OCI-LY3 (cell line): ENCODE results near the gene CCDC191.

ENCODE experiments used
- H2AFZ ChIP-seq: fragments of 200-600, 300-600 bp; shearing (Covaris generic); 2 replicates; pipeline ENCODE4 v1.6.0; 2014; ENCODE audit warnings: antibody characterized with exemption, low read depth, low read length
- H3K27ac ChIP-seq: fragments of 200-600, 300-600 bp; sonication (generic); 2 replicates; pipeline ENCODE4 v1.5.1; 2014; ENCODE audit warnings: mild to moderate bottlenecking, low read length, moderate library complexity, mixed read lengths
- H3K27me3 ChIP-seq: fragments of 200-600, 300-600 bp; sonication (generic); 2 replicates; pipeline ENCODE4 v1.6.1; 2014; ENCODE audit warnings: low read depth, low read length, mixed read lengths
- H3K36me3 ChIP-seq: fragments of 200-600, 300-600 bp; sonication (generic); replicated peaks from 2 replicates; pipeline ENCODE3; 2014; ENCODE audit warnings: low read depth, low read length, mixed read lengths
- H3K4me1 ChIP-seq: fragments of 300-600, 200-600 bp; sonication (generic); 2 replicates; pipeline ENCODE4 v1.6.1; 2014; ENCODE audit warnings: low read length, mixed read lengths
- H3K4me2 ChIP-seq: fragments of 200-600, 300-600 bp; sonication (generic); 2 replicates; pipeline ENCODE4 v1.6.1; 2014; ENCODE audit warnings: low read length, mixed read lengths
- H3K4me3 ChIP-seq: fragments of 300-600, 200-600 bp; sonication (generic); 2 replicates; pipeline ENCODE4 v1.5.1; 2014; ENCODE audit warnings: antibody characterized with exemption, mild to moderate bottlenecking, low read length, moderate library complexity
- H3K79me2 ChIP-seq: fragments of 300-600, 200-600 bp; shearing (Covaris generic); 2 replicates; pipeline ENCODE4 v1.6.1; 2014; ENCODE audit warnings: mild to moderate bottlenecking, low read length, mixed read lengths
- H3K9ac ChIP-seq: fragments of 300-600, 200-600 bp; shearing (Covaris generic); 2 replicates; pipeline ENCODE4 v1.6.0; 2014; ENCODE audit warnings: mild to moderate bottlenecking, low read length, moderate library complexity
- H3K9me3 ChIP-seq: fragments of 200-600, 300-600 bp; shearing (Covaris generic); 2 replicates; pipeline ENCODE4 v1.6.1; 2014; ENCODE audit warnings: low read length, mixed read lengths; ENCODE audit not compliant: insufficient read depth
- H4K20me1 ChIP-seq: fragments of 200-600, 300-600 bp; sonication (generic); 2 replicates; pipeline ENCODE4 v1.6.1; 2016; ENCODE audit warnings: low read length, mixed read lengths; ENCODE audit not compliant: insufficient read depth
- EZH2phosphoT487 ChIP-seq: fragments of 200-600 bp; shearing (Covaris generic); IDR thresholded peaks from 2 replicates; pipeline ENCODE4 v1.6.1; 2018; ENCODE audit warnings: antibody characterized with exemption, mixed run types, low read depth
- TF ChIP-seq, protein P1 (sequence below): fragments of 200-600, 300-600 bp; sonication (generic); IDR thresholded peaks from 2 replicates; pipeline ENCODE4 v1.5.1; 2014; ENCODE audit warnings: antibody characterized with exemption, low read length, low read depth

Gene CCDC191

DNA sequence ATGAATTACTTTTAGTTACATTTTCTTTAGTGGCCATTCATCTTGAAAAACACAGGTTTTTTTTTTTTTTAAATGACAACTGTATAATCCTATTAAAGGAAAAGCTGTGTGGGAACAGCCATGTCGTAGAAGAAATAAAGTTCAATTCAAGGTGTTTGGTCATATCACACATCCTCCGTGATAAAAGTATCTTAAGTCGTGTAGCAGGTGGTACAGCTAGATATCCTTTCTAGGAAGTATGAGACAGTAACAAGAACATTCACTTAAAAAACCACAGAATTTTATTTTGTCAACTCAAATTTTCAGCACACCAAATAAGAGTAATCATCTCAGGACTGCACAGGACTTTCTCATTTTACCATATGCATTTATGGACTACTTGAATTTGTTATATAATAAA, 92.4 kb downstream of the CCDC191 start:
- Histone ChIP-seq H3K4me3 (no peak overlapping the region), H3K79me2 (no peaks in the 10 kb centered on the region), H3K4me2 (no peak overlapping the region), H3K9ac (no peak overlapping the region), H3K27me3 (no peaks in the 10 kb centered on the region), H3K9me3 (no peaks in the 10 kb centered on the region), H3K4me1 (no peaks in the 10 kb centered on the region), H4K20me1 (no peaks in the 10 kb centered on the region), H3K27ac (no peak overlapping the region), H2AFZ (no peak overlapping the region), H3K36me3 (peaks cover 23% of the 10 kb centered on the region)
- TF ChIP-seq EZH2phosphoT487, result no peak
- TF ChIP-seq, protein P1, sequence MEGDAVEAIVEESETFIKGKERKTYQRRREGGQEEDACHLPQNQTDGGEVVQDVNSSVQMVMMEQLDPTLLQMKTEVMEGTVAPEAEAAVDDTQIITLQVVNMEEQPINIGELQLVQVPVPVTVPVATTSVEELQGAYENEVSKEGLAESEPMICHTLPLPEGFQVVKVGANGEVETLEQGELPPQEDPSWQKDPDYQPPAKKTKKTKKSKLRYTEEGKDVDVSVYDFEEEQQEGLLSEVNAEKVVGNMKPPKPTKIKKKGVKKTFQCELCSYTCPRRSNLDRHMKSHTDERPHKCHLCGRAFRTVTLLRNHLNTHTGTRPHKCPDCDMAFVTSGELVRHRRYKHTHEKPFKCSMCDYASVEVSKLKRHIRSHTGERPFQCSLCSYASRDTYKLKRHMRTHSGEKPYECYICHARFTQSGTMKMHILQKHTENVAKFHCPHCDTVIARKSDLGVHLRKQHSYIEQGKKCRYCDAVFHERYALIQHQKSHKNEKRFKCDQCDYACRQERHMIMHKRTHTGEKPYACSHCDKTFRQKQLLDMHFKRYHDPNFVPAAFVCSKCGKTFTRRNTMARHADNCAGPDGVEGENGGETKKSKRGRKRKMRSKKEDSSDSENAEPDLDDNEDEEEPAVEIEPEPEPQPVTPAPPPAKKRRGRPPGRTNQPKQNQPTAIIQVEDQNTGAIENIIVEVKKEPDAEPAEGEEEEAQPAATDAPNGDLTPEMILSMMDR, result no peak

DNA sequence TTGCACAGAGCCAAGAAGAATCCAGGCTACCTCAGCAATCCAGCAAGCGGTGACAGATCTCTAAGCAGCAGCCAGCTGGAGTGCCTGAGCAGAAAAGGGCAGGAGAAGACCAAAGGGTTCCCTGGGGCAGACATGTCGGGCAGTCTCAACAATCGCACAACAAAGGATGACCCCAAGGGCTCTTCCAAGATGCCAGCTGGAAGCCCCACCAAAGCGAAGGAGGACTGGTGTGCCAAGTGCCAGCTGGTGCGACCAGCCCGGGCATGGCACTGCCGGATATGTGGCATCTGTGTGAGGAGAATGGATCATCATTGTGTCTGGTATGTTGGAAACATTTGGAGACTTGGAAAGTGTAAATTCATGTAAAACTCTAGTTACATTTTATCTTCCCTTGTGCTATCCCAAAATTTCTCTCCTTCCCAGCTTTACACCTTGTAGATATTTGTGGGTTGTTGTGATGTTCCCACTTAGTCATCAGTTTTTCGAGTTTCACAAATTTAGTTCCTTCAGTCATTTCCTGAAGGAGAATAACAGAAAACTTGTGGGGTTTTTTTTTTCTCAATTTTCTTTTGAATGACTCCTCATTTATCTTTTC, 102.1 kb downstream of the CCDC191 start:
- no peak overlapping the region for H3K4me2 ChIP-seq

DNA sequence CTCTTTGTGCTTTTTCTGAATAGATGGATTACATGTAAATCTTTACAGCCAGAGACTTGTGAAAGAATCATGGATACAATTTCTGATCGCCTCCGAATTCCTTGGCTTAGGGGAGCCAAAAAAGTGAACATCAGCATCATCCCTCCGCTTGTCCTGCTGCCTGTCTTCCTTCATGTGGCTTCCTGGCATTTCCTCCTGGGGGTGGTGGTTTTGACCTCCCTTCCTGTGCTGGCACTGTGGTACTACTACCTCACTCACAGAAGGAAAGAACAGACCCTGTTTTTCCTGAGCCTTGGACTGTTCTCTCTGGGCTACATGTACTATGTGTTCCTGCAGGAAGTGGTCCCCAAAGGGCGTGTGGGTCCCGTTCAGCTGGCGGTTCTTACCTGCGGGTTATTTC, 102.6 kb downstream of the CCDC191 start:
- Histone ChIP-seq H4K20me1 (no peaks in the 10 kb centered on the region), H3K4me2 (no peak overlapping the region), H3K79me2 (no peaks in the 10 kb centered on the region), H3K4me1 (peaks cover 5% of the 10 kb centered on the region; the same call in 1 of the 2 replicates), H3K4me3 (no peak overlapping the region), H3K9ac (no peak overlapping the region), H3K36me3 (peaks cover 13% of the 10 kb centered on the region), H3K9me3 (no peaks in the 10 kb centered on the region), H3K27ac (no peak overlapping the region), H2AFZ (no peak overlapping the region), H3K27me3 (no peaks in the 10 kb centered on the region)
- TF ChIP-seq, protein P1, result no peak
- no peak for TF ChIP-seq EZH2phosphoT487

More for the DNA sequence above, 102.1 kb downstream of the CCDC191 start:
- Histone ChIP-seq H3K36me3 (peaks cover 18% of the 10 kb centered on the region), H3K4me3 (no peak overlapping the region), H3K27ac (no peak overlapping the region), H3K4me1 (no peaks in the 10 kb centered on the region), H4K20me1 (no peaks in the 10 kb centered on the region), H2AFZ (no peak overlapping the region), H3K27me3 (no peaks in the 10 kb centered on the region), H3K9ac (no peak overlapping the region), H3K79me2 (no peaks in the 10 kb centered on the region), H3K9me3 (no peaks in the 10 kb centered on the region)
- TF ChIP-seq EZH2phosphoT487, result no peak
- TF ChIP-seq, protein P1, result no peak

DNA sequence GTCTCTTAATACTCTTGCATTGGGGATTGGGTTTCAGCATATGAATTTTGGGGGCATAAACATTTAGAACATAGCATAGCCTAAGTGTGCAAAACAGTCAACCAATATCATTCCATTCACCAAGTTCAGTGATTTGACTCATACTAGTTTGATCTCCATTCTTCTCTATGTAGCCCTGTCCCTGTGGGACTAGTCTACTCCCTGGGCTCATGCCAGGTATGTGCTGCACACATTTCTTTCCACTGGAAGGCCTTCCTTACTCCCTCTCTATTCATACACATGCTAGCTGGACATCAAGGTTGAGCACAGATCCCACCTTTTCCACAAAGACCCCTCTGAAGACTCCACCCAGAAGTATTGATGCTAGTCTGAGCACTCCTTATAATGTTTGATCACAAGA, 103.4 kb downstream of the CCDC191 start:
- H2AFZ ChIP-seq, result no peak overlapping the region
- H4K20me1 ChIP-seq, result no peaks in the 10 kb centered on the region
- H3K4me1 ChIP-seq, result peaks cover 6% of the 10 kb centered on the region; the same call in 1 of the 2 replicates
- H3K9me3 ChIP-seq, result no peaks in the 10 kb centered on the region
- H3K27me3 ChIP-seq, result no peaks in the 10 kb centered on the region
- no peak overlapping the region for H3K4me2 ChIP-seq
- TF ChIP-seq, protein P1, result no peak
- no peak for TF ChIP-seq EZH2phosphoT487
- H3K36me3 ChIP-seq, result peaks cover 9% of the 10 kb centered on the region
- no peak overlapping the region for H3K27ac ChIP-seq
- H3K9ac ChIP-seq, result no peak overlapping the region
- no peak overlapping the region for H3K4me3 ChIP-seq
- no peaks in the 10 kb centered on the region for H3K79me2 ChIP-seq
